AG04450 (cell line): Measurements from ENCODE around the gene CD164. TPM values are rescaled to one million over a fixed set of nuclear protein-coding genes. Genes with fewer than 3 reads are reported as not detected.
"Not testable (repeated sequence)": the region's sequence is repeated elsewhere in the genome, so short reads cannot be mapped to it uniquely, and the experiment has no call there.

Source experiments
- CTCF ChIA-PET: fragments of 300-600, 350-600 bp; formaldehyde crosslinking; extraction: SDS; loops from one replicate; lab custom pipeline; 2022; ENCODE audit warnings: antibody characterized with exemption, inconsistent platforms; lab: Charles Lee
- POLR2A ChIA-PET: fragments of 350-600 bp; formaldehyde crosslinking; extraction: SDS; loops from one replicate; lab custom pipeline; 2021; ENCODE audit warnings: antibody characterized with exemption, inconsistent platforms; lab: Yijun Ruan, JAX
- DNase-seq: peaks from one replicate; pipeline ENCODE4 v3.0.0-alpha.2; 2011; ENCODE audit warnings: low read depth, low spot score
- H3K27ac ChIP-seq: one replicate; pipeline ENCODE4 v1.5.1; 2012; ENCODE audit warnings: low read depth, low read length, control low read depth
- H3K27me3 ChIP-seq: one replicate; pipeline ENCODE4 v1.6.0; 2012; ENCODE audit warnings: low read length; ENCODE audit not compliant: control insufficient read depth, insufficient read depth
- H3K4me3 ChIP-seq: 2 replicates; pipeline ENCODE4 v1.5.1; 2011; ENCODE audit warnings: mild to moderate bottlenecking, low read depth, low read length, control low read depth
- H3K9me3 ChIP-seq: 2 replicates; pipeline ENCODE4 v1.5.1; 2012; ENCODE audit warnings: low read length; ENCODE audit not compliant: control insufficient read depth, insufficient read depth
- polyA plus RNA-seq: library from polyadenylated mRNA; depleted of rRNA; stranded (reverse); fragments of >200 nt; gene quantifications from 2 replicates; pipeline ENCODE4 v1.2.3, GENCODE V29; 2011
- TF ChIP-seq, protein P1 (sequence below): IDR thresholded peaks from 2 replicates; pipeline ENCODE4 v1.5.1; 2011; ENCODE audit warnings: low read depth, low read length, control low read depth, inconsistent platforms

Gene CD164
- polyA plus RNA-seq, 1 experiment = 383 TPM

DNA sequence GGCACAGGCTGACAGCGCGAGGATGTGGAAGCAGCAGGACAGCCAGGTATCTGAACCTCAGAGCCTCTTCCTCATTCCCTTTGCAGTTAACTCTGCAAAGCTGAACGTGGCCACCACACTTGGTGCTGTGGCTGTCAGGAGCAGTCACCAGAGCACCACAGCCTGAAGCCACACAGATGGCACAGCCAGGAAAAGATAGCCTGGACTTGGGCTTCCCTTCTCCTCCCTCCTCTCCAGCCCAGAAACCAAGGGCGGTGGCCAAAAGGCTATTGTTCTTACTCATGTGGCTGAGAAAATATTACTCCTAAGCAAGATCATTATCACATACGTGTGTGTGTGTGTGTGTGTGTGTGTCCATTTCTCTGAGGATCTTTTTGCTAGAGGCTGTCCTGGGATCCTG lies 39.8 kb downstream of the CD164 start:
- no peak overlapping the region for H3K4me3 ChIP-seq
- H3K27ac ChIP-seq = no peak overlapping the region
- H3K9me3 ChIP-seq = no peaks in the 10 kb centered on the region
- ChIA-PET POLR2A (no interaction called here), CTCF (no interaction called here)
- no peaks in the 10 kb centered on the region for H3K27me3 ChIP-seq
- TF ChIP-seq, protein P1, sequence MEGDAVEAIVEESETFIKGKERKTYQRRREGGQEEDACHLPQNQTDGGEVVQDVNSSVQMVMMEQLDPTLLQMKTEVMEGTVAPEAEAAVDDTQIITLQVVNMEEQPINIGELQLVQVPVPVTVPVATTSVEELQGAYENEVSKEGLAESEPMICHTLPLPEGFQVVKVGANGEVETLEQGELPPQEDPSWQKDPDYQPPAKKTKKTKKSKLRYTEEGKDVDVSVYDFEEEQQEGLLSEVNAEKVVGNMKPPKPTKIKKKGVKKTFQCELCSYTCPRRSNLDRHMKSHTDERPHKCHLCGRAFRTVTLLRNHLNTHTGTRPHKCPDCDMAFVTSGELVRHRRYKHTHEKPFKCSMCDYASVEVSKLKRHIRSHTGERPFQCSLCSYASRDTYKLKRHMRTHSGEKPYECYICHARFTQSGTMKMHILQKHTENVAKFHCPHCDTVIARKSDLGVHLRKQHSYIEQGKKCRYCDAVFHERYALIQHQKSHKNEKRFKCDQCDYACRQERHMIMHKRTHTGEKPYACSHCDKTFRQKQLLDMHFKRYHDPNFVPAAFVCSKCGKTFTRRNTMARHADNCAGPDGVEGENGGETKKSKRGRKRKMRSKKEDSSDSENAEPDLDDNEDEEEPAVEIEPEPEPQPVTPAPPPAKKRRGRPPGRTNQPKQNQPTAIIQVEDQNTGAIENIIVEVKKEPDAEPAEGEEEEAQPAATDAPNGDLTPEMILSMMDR = no peak
- DNase-seq = no peak

DNA sequence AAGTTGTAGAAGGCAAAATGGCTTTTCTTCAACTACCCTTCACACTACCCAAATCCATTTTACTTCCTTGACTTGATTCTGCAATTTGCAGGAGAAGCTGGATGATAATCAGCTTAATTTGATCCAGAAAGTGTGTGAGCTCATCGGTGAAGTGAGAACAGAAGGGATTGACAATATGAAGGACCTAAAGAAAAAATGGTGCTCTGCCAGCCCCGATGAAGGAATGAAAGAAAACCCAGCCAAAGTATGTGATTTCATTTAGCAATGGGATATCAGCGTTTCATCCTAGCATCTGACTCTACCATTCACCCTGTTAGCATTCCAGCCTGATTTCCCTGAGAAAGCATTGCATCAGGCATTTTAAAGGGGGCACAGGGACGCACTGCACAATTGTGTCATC lies 41.5 kb downstream of the CD164 start:
- Histone ChIP-seq H3K9me3 (no peaks in the 10 kb centered on the region), H3K27me3 (no peaks in the 10 kb centered on the region), H3K27ac (no peak overlapping the region), H3K4me3 (no peak overlapping the region)
- DNase-seq = no peak
- POLR2A ChIA-PET = no interaction called here
- CTCF ChIA-PET = no interaction called here
- TF ChIP-seq, protein P1 = no peak

DNA sequence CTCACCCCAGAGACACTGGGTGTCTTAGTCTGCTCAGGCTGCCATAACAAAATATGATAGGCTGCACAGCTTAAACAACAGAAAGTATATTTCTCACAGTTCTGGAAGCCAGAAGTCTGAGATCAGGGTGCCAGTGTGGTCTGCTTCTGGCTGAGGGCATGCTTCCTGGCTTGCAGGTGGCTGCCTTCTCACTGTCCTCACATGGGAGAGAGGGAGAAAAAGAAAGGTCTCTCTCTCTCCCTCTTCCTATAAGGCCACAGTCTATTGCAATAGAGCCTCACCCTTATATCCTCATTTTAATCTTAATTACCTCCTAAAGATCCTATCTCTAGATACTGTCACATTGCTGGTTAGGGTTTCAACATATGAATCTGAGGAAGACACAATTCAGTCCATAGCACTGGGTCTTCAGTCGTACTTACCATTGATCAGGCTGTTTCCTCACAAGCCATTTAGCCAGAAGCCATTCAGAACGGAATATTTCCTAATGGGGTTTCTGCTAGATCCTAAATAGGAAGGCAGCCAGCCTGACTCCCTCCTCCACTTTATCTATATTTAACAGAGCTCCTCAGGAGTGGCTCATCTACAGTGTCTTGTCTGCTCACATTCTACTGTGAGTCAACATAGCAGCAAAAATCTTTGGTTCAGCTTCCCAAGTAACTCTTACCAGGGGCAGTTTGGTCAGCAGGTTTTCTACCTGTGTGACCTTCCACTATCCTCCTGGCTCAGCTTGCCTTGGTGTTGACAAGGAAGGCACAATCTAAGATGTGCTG lies 42.2 kb downstream of the CD164 start:
- Histone ChIP-seq H3K9me3 (no peaks in the 10 kb centered on the region), H3K27me3 (no peaks in the 10 kb centered on the region), H3K27ac (no peak overlapping the region), H3K4me3 (no peak overlapping the region)
- ChIA-PET CTCF (no interaction called here), POLR2A (no interaction called here)
- TF ChIP-seq, protein P1 = no peak
- DNase-seq = no peak

GRCh38 chr6:109336221-109336961 lies 45.9 kb downstream of the CD164 start:
- POLR2A ChIA-PET = no interaction called here
- no peaks in the 10 kb centered on the region for H3K27me3 ChIP-seq
- no peak for DNase-seq
- TF ChIP-seq, protein P1 = no peak
- CTCF ChIA-PET = no interaction called here
- H3K9me3 ChIP-seq = no peaks in the 10 kb centered on the region; the same call in 1 of the 2 replicates
- H3K4me3 ChIP-seq = no peak overlapping the region
- no peak overlapping the region for H3K27ac ChIP-seq

DNA sequence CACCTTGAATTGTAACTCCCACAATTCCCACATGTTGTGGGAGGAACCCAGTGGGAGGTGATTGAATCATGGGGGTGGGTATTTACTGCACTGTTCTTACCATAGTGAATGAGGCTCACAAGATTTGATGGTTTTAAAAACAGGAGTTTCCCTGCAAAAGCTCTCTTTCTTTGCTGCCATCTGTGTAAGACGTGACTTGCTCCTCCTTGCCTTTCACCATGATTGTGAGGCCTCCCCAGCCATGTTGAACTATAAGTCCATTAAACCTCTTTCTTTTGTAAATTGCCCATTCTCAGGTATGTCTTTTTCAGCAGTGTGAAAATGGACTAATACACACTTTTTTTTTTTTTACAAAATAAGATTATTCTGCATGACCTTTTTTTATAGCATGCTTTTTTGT lies 48.4 kb downstream of the CD164 start:
- H3K4me3 ChIP-seq, POLR2A ChIA-PET, H3K9me3 ChIP-seq, H3K27ac ChIP-seq, H3K27me3 ChIP-seq, DNase-seq, CTCF ChIA-PET: not testable (repeated sequence)
